ENCODE measurements around the gene FREY1. TPM values are rescaled to one million over a fixed set of nuclear protein-coding genes. Genes with fewer than 3 reads are reported as not detected.

The FREY1 gene
- total RNA-seq, 1 experiment from 2014 or later, result 1.4 TPM

GRCh38 chr11:45933131-45933831 is 26.2 kb upstream of the FREY1 start:
- Histone ChIP-seq H3K4me1 (ENCODE audit: control insufficient read depth, insufficient read depth, low read length) (no peaks in the 10 kb centered on the region), H3K36me3 (ENCODE audit: control insufficient read depth, insufficient read depth, low read length) (peaks cover 12% of the 10 kb centered on the region), H3K27ac (ENCODE audit: low read length) (no peak overlapping the region), H3K9me3 (ENCODE audit: control insufficient read depth, insufficient read depth, low read depth, low read length) (no peaks in the 10 kb centered on the region), H3K27me3 (ENCODE audit: control insufficient read depth, insufficient read depth, low read length) (no peaks in the 10 kb centered on the region), H3K4me3 (ENCODE audit: low read depth in 2 of 2, low read length in 2 of 2) (no peak overlapping the region)
- no peak for ATAC-seq
- TF ChIP-seq SIN3A (IDR thresholded peaks at IDR 0.05; ENCODE audit: borderline replicate concordance, insufficient read depth, low read depth, low read length) (no peak), POLR2AphosphoS5 (IDR thresholded peaks at IDR 0.05; ENCODE audit: low read depth, low read length) (no peak), REST (IDR thresholded peaks at IDR 0.05; ENCODE audit: insufficient read depth in 1 of 2, low read depth in 2 of 2, low read length in 1 of 2) (no peak), TCF7L2 (IDR thresholded peaks at IDR 0.05; ENCODE audit: low read depth, low read length) (no peak)
- no peak for DNase-seq (ENCODE audit: low read depth, low spot score)
- ChIA-PET POLR2A (no interaction called here), CTCF (no interaction called here)
- intact Hi-C loops (cut with micrococcal nuclease; ENCODE audit: unreplicated experiment), result no loop called here
- BruUV-seq (replicated peaks), result TSS peak; percentile 65
- in situ Hi-C loops (cut with HindIII; ENCODE audit: low pct_unique_long_range_greater_than_20kb, low sequenced_read_pairs), result no loop called here

- CTCF ChIA-PET, result no interaction called here
- ATAC-seq (no peak), DNase-seq (ENCODE audit: low read depth, low spot score) (no peak)
- H3K36me3 ChIP-seq (ENCODE audit: control insufficient read depth, insufficient read depth, low read length), result peaks cover 11% of the 10 kb centered on the region
- H3K27me3 ChIP-seq (ENCODE audit: control insufficient read depth, insufficient read depth, low read length), result no peaks in the 10 kb centered on the region
- no peak overlapping the region for H3K4me3 ChIP-seq (ENCODE audit: low read depth in 2 of 2, low read length in 2 of 2)
- in situ Hi-C loops (cut with HindIII; ENCODE audit: low pct_unique_long_range_greater_than_20kb, low sequenced_read_pairs), result no loop called here
- H3K4me1 ChIP-seq (ENCODE audit: control insufficient read depth, insufficient read depth, low read length), result no peaks in the 10 kb centered on the region
- intact Hi-C loops (cut with micrococcal nuclease; ENCODE audit: unreplicated experiment), result no loop called here
- TF ChIP-seq POLR2AphosphoS5 (IDR thresholded peaks at IDR 0.05; ENCODE audit: low read depth, low read length) (no peak), TCF7L2 (IDR thresholded peaks at IDR 0.05; ENCODE audit: low read depth, low read length) (no peak), SIN3A (IDR thresholded peaks at IDR 0.05; ENCODE audit: borderline replicate concordance, insufficient read depth, low read depth, low read length) (no peak), CTCF (IDR thresholded peaks at IDR 0.05) (no peak), REST (IDR thresholded peaks at IDR 0.05; ENCODE audit: insufficient read depth in 1 of 2, low read depth in 2 of 2, low read length in 1 of 2) (no peak)
- no peak overlapping the region for H3K27ac ChIP-seq (ENCODE audit: low read length)
- POLR2A ChIA-PET, result no interaction called here
- H3K9me3 ChIP-seq (ENCODE audit: control insufficient read depth, insufficient read depth, low read depth, low read length), result no peaks in the 10 kb centered on the region
- no TSS peak for BruUV-seq (replicated peaks)
Observed at GRCh38 chr11:45932217-45932616, 25.1 kb upstream of the FREY1 start.
